ENCODE results near the gene TNC.

The TNC gene

GRCh38 chr9:115039516-115040120 is 78.3 kb downstream of the TNC start:
- no peak for DNase-seq

GRCh38 chr9:115038178-115038577 is 79.8 kb downstream of the TNC start:
- no peak for DNase-seq

GRCh38 chr9:115036691-115037090 is 81.3 kb downstream of the TNC start:
- DNase-seq, result no peak

- DNase-seq, result no peak
Observed at GRCh38 chr9:115035841-115036612, 81.9 kb downstream of the TNC start.

- DNase-seq, result no peak
Observed at GRCh38 chr9:115034801-115035200, 83.2 kb downstream of the TNC start.

GRCh38 chr9:115033800-115034199 is 84.2 kb downstream of the TNC start:
- no peak for DNase-seq

GRCh38 chr9:115032296-115032695 is 85.7 kb downstream of the TNC start:
- DNase-seq, result no peak

- no peak for DNase-seq
Observed at GRCh38 chr9:115030006-115030405, 88.0 kb downstream of the TNC start.

DNA sequence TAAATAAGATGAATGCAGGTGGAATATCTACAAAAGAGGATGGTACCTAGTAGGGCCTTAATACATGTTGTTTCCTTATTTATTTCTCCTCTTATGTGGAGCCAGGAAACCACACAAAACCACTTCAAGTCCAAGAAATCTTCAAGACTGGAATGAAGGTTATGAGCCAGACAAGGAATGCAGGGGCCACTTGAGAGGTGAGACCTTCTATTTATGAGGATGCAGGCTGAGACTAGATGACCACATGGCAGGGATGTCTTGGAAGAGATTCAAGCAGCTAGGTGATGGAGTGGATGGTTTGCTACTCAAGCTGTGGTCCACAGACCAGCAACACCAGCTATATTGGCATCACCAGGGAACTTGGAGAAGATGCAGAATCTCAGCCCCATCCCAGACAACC is 92.2 kb downstream of the TNC start:
- DNase-seq, result no peak

DNA sequence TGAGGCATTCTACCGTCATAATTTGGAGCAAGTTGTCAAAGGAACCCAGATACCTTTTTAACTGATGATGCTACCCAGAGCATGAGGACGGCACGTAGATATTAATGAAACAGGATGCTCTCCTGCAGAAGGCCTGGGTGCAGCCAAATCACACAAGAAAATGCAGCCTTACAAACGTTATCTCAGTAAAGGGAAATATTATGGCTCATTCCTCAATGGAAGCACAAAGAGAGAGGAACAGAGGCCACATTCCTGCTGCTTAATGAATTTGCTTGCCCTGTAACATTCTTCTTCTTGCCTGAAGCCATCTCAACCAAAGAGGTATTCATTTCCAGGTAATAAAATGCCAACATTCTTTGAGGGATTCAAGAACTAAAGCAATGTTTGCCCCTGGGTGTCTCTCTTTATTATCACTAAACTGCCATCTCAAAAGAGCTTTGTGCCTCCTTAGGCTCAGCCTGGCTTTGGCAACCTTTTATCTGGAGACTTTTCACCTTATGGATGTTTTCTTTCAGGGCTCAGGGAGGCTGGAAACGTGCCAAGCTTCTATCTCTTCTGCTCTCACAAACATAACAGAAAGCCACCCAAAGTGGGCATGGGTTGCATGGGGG is 92.9 kb downstream of the TNC start:
- no peak for DNase-seq

GRCh38 chr9:115022760-115023434 is 95.1 kb downstream of the TNC start:
- no peak for DNase-seq

DNA sequence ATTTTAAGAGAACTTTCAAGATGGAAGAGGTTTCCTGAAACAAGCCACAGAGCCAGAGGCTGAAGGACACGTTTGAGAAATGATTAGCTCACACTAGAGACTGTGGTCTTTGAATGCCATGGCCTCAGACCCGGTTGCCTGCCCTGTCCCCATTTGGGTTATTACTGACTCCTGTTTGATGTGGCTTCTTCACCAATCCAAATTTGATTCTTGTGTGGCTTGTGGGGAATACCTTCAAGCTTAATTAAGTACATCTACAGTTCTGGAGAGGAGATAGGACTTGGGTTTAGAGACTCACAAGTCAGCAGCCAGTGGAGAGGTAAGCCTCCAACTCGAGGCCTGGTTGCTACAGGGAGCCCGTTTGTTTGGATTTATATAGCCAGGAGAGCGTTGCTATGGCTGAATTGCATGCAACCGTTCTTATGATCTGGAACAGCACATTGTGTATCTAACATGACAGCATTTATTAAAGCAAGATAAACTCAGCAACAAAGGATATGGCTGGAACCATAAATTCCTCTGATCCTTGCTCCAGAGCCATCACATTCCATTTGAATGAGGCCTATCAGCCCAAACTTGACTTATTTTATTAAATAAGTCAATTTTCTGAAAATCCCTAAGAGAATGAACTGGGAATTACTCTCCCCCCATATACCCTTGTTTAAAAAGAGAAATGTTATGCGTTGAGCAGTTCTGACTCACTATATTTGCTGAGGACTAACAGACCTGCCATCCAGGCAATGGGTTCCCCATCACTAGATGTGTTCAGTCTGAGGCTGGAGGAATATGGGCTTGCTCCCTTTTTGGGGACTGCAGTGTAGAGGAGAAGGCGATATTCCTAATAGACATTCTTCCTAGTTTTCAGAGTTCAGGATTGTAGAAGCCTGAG is 99.2 kb downstream of the TNC start:
- no peak for DNase-seq

DNA sequence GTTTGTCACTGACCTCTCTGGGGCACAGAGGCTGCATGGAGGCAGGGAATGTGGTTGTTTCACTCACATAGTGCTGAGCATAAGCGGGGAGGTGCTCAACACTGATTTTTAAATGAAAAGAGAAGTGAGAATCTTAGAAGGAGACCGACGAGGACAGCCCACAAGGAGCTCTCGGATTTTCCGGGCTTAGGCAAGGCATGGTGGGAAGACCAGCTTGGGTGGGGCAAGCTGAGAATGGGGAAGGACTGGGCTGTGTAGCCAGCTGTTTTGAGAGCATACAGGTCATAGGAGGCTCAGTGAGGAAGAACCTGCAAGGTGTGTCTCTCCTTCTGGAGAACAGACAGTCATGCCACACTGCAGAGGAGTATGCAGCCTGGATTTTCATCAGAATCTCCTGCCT is 101.6 kb downstream of the TNC start:
- no peak for DNase-seq

- no peak for DNase-seq
Observed at GRCh38 chr9:115015018-115015635, 102.8 kb downstream of the TNC start.

GRCh38 chr9:115014438-115014837 is 103.5 kb downstream of the TNC start:
- no peak for DNase-seq

DNA sequence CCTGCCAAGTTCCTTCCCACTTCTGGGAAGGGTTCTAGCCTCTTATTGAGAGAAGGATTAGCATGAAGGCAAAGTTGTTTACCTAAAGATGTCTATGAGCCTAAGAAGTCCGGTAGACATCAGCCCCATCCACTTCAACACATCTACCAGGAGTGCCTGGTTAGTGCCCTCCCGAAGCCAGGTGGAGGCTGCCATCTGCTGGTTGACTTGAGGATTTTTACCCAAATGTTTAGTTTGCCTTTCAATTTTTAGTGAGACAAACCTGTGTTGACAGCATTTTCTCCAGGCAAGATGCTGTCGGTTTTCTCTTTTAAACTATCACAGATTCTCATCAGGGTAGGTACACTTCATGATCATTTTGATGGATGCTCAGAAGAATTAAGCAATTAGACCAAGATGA is 104.0 kb downstream of the TNC start:
- peak; percentile 47 for DNase-seq

DNA sequence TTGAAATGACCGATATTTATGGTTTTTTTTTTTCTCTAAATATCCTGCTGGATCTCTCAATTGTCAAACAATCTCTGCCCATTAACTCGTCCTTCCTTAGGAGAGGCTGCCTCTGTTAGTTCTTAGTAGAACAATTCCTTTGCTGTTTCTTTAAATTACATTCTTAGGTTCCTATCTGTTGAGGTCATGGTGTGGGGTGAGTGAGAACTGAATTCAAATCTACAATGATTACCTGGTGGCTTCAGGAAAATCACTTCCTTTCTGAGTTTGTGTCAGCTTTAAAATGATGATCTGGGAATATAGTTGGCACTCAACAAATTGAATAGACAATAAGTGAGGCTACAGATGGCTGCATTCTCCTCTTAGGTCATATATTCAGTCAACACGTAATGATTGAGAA is 105.5 kb downstream of the TNC start:
- no peak for DNase-seq

DNA sequence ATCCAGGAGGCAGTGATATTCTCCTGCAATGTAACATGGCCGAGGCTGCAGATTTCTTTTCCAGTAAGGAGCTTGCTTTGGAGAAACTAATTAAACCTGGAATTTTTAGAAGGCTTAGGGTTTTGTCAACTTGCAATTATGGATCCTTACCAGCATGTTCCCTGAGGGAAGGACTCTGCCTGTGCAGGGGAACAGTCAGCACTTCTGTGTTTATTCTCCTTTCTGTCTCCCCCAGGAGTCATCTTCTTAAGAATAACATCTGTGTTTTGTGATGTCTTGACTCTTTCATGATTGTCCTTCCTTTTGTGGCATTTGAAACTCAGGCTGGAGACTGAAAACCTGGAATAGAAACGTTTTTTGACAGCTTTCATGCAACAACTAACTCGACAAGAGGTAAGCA is 107.1 kb downstream of the TNC start:
- DNase-seq, result no peak

- no peak for DNase-seq
Observed at GRCh38 chr9:115008536-115009270, 109.3 kb downstream of the TNC start.

- no peak for DNase-seq
Observed at GRCh38 chr9:115006660-115007059, 111.3 kb downstream of the TNC start.

DNA sequence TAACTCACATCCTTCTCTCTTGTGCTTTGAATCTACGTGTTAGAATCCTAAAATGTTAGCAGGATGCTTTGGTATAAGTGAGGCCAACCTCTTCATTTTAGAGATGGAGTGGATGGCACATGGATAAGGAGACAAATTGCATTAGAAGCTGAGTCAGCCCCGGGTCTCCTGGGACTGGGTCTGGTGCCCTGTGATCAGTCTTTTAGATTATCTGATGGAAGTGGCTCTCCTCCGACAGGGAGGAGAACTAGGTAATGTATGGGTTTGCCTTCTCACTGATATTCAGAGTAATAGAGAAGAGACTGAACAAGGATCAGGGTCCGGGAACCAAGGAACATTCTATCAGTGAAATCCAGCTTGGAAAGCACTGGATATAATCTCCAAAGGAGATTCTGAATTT is 112.6 kb downstream of the TNC start:
- DNase-seq, result no peak

DNA sequence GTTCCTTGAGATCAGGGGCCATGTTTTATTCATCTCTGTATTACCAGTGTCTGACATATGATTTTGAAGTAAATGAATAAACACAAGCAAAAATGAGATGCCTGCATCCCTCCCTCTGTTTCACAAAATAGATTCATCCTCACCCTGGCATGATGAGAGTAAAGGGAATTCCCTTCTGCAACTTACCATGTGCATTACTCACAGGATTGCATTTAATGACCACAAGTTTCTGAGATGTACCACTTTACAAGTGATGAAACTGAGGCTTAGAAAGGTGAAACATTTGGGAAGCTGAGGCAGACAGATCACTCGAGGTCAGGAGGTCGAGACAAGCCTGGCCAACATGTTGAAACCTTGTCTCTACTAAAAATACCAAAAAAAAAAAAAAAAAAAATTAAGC is 113.4 kb downstream of the TNC start:
- DNase-seq, result no peak

All from NCI-H510A (cell line).